ENCODE measurements around the gene HAPLN3. TPM values are rescaled to one million over a fixed set of nuclear protein-coding genes. Genes with fewer than 3 reads are reported as not detected.

Gene HAPLN3
- total and polyA plus RNA-seq, 10 of the 15 experiments (the other 5 are each of a cell fraction or from before 2014, with no cell fraction given), result 0.20 to 5.0 (median 1.4) TPM; not detected in 1

DNA sequence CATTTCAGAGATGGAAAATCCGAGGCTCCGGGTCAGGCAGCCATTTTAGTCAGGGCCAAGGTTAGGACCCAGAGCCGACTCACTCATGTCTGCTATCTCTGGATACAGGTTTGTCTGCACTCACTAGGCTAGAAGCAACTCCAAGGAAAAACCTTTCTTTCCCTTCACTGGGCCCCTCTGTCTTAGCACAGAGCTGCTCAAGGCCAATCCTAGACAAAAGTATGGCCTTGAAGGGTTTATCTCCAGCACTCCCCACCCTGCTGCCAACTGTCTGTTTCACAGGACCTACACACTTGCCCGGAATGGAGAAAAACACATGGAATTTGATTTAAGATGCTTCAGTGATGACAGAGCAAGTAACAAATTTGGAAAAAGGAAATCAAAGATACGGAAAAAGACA, 66.6 kb downstream of the HAPLN3 start:
- intact Hi-C loops (cut with micrococcal nuclease; ENCODE audit: unreplicated experiment), result no loop called here
- Histone ChIP-seq H2AFZ (ENCODE audit: control insufficient read depth, low read depth, low read length) (no peak overlapping the region), H3K9me3 (replicated peaks; ENCODE audit: control insufficient read depth, insufficient read depth, low read length) (no peaks in the 10 kb centered on the region), H3K36me3 (ENCODE audit: control insufficient read depth in 2 of 2, insufficient read depth in 2 of 2, low read length in 1 of 2) (no peaks in the 10 kb centered on the region), H3K27ac (ENCODE audit: control insufficient read depth, insufficient read depth) (no peak overlapping the region), H3K4me1 (ENCODE audit: control insufficient read depth, insufficient read depth, low read length) (no peaks in the 10 kb centered on the region), H3K4me2 (ENCODE audit: control insufficient read depth, insufficient read depth) (no peak overlapping the region), H3K9ac (ENCODE audit: control insufficient read depth, insufficient read depth, low read length) (no peak overlapping the region), H3K79me2 (ENCODE audit: control insufficient read depth, insufficient read depth, low read length) (no peaks in the 10 kb centered on the region), H3K27me3 (replicated peaks in 1 of 2; ENCODE audit: control insufficient read depth in 2 of 2, insufficient read depth in 2 of 2, low read length in 1 of 2) (no peaks in the 10 kb centered on the region), H3K4me3 (no peak overlapping the region), H4K20me1 (ENCODE audit: control insufficient read depth, insufficient read depth) (no peaks in the 10 kb centered on the region)
- RAD21 ChIA-PET (ENCODE audit: unreplicated experiment), result no interaction called here
- FAIRE-seq, result no peak
- SMC1A ChIA-PET (ENCODE audit: uncharacterized antibody, unreplicated experiment), result no interaction called here
- TF ChIP-seq, protein P1, sequence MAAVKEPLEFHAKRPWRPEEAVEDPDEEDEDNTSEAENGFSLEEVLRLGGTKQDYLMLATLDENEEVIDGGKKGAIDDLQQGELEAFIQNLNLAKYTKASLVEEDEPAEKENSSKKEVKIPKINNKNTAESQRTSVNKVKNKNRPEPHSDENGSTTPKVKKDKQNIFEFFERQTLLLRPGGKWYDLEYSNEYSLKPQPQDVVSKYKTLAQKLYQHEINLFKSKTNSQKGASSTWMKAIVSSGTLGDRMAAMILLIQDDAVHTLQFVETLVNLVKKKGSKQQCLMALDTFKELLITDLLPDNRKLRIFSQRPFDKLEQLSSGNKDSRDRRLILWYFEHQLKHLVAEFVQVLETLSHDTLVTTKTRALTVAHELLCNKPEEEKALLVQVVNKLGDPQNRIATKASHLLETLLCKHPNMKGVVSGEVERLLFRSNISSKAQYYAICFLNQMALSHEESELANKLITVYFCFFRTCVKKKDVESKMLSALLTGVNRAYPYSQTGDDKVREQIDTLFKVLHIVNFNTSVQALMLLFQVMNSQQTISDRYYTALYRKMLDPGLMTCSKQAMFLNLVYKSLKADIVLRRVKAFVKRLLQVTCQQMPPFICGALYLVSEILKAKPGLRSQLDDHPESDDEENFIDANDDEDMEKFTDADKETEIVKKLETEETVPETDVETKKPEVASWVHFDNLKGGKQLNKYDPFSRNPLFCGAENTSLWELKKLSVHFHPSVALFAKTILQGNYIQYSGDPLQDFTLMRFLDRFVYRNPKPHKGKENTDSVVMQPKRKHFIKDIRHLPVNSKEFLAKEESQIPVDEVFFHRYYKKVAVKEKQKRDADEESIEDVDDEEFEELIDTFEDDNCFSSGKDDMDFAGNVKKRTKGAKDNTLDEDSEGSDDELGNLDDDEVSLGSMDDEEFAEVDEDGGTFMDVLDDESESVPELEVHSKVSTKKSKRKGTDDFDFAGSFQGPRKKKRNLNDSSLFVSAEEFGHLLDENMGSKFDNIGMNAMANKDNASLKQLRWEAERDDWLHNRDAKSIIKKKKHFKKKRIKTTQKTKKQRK (IDR thresholded peaks at IDR 0.05; ENCODE audit: low read depth, low read length), result no peak
- TF ChIP-seq MEF2A (IDR thresholded peaks at IDR 0.05; ENCODE audit: insufficient read depth, low read depth, low read length) (no peak), BRCA1 (IDR thresholded peaks at IDR 0.05; ENCODE audit: low read depth, low read length) (no peak), STAT3 (IDR thresholded peaks at IDR 0.05; ENCODE audit: low read depth, low read length) (no peak)
- in situ Hi-C loops (cut with MboI), result no loop called here
- BruUV-seq (replicated peaks), result no TSS peak
- POLR2A ChIA-PET, result no interaction called here
- CTCF ChIA-PET, result no interaction called here
- no peak for ATAC-seq
- WGBS (ENCODE audit: insufficient coverage, insufficient replicate concordance, low lambda C conversion rate, missing lambda C conversion rate), result 36% methylated on average over 5 of the region's 5 CpGs
- no peak for DNase-seq (ENCODE audit: low read depth, low spot score)

Other genes starting within 250 kb of the HAPLN3 start
- gene ACAN, start 92.1 kb downstream of the HAPLN3 start, total RNA-seq (2014; rRNA removed), result not detected in 2 replicates
- gene ACAN, start 92.1 kb downstream of the HAPLN3 start, total RNA-seq (2014; rRNA removed; fragmentation: Illumina TruSeq; extraction: Trizol), result not detected in 2 replicates
- not detected in 2 replicates for gene ACAN, start 92.1 kb downstream of the HAPLN3 start, total RNA-seq (2021)
- not detected in 2 replicates for gene ACAN, start 92.1 kb downstream of the HAPLN3 start, polyA plus RNA-seq (2011; rRNA removed)
- not detected in 2 replicates for gene ACAN, start 92.1 kb downstream of the HAPLN3 start, polyA plus RNA-seq (2014; fragmentation: Illumina TruSeq; extraction: Trizol)
- gene ACAN, start 92.1 kb downstream of the HAPLN3 start, polyA plus RNA-seq (2014; fragmentation: Nextera tagmentation; extraction: Ambion mirVana), result not detected
- not detected in 2 replicates for gene ACAN, start 92.1 kb downstream of the HAPLN3 start, polyA plus RNA-seq (2014; rRNA removed)
- not detected for gene ACAN, start 92.1 kb downstream of the HAPLN3 start, polyA plus RNA-seq (2016; fragmentation: Nextera tagmentation; extraction: Ambion mirVana)
- gene MFGE8, start 17.8 kb upstream of the HAPLN3 start, total RNA-seq (2014; rRNA removed), result 0.87 and 1.1 TPM in 2 replicates
- 0.46 and 0.81 TPM in 2 replicates for gene MFGE8, start 17.8 kb upstream of the HAPLN3 start, total RNA-seq (2014; rRNA removed; fragmentation: Illumina TruSeq; extraction: Trizol)
- 1.9 and 2.7 TPM in 2 replicates for gene MFGE8, start 17.8 kb upstream of the HAPLN3 start, total RNA-seq (2021)
- 5.2 and 5.9 TPM in 2 replicates for gene MFGE8, start 17.8 kb upstream of the HAPLN3 start, polyA plus RNA-seq (2011; rRNA removed)
- gene MFGE8, start 17.8 kb upstream of the HAPLN3 start, polyA plus RNA-seq (2014; fragmentation: Illumina TruSeq; extraction: Trizol), result 0.43 and 0.96 TPM in 2 replicates
- not detected for gene MFGE8, start 17.8 kb upstream of the HAPLN3 start, polyA plus RNA-seq (2014; fragmentation: Nextera tagmentation; extraction: Ambion mirVana)
- gene MFGE8, start 17.8 kb upstream of the HAPLN3 start, polyA plus RNA-seq (2014; rRNA removed), result 0.86 and 2.0 TPM in 2 replicates
- 1 to 10 TPM in 1 of 2 experiments, under 1 TPM in 1; 0.96 to 1.1 TPM for gene MFGE8, start 17.8 kb upstream of the HAPLN3 start, polyA plus RNA-seq (2016; fragmentation: Nextera tagmentation; extraction: Ambion mirVana)
- gene ABHD2, start 192.9 kb upstream of the HAPLN3 start, total RNA-seq (2014; rRNA removed), result 19.6 and 19.7 TPM in 2 replicates
- gene ABHD2, start 192.9 kb upstream of the HAPLN3 start, total RNA-seq (2014; rRNA removed; fragmentation: Illumina TruSeq; extraction: Trizol), result 15.8 and 19.8 TPM in 2 replicates
- gene ABHD2, start 192.9 kb upstream of the HAPLN3 start, total RNA-seq (2021), result 33.6 and 38.7 TPM in 2 replicates
- gene ABHD2, start 192.9 kb upstream of the HAPLN3 start, polyA plus RNA-seq (2011; rRNA removed), result 22.4 and 30.1 TPM in 2 replicates
- gene ABHD2, start 192.9 kb upstream of the HAPLN3 start, polyA plus RNA-seq (2014; fragmentation: Illumina TruSeq; extraction: Trizol), result 21.4 and 23.3 TPM in 2 replicates
- 1 to 10 TPM; 1.2 to 4.7 TPM for gene ABHD2, start 192.9 kb upstream of the HAPLN3 start, polyA plus RNA-seq (2014; fragmentation: Nextera tagmentation; extraction: Ambion mirVana)
- 15.0 and 19.3 TPM in 2 replicates for gene ABHD2, start 192.9 kb upstream of the HAPLN3 start, polyA plus RNA-seq (2014; rRNA removed)
- gene ABHD2, start 192.9 kb upstream of the HAPLN3 start, polyA plus RNA-seq (2016; fragmentation: Nextera tagmentation; extraction: Ambion mirVana), result 10 to 100 TPM; 21.0 to 21.2 TPM